Fibroblast of lung (primary cell): ENCODE measurements around the gene RAPH1. TPM values are rescaled to one million over a fixed set of nuclear protein-coding genes. Genes with fewer than 3 reads are reported as not detected.

ENCODE experiments used
- DNase-seq, 2 donors: peaks; one replicate each; pipeline versions ENCODE4 v3.0.0 to v3.0.0-alpha.2; 2010; ENCODE audit warnings: low read depth in 2 of 2
- H2AFZ ChIP-seq: 2 replicates; pipeline ENCODE4 v1.5.1; 2012; ENCODE audit warnings: low read length, control low read depth, inconsistent platforms
- H3K27ac ChIP-seq: 2 replicates; pipeline ENCODE4 v1.5.1; 2011; ENCODE audit warnings: low read length, control low read depth; ENCODE audit not compliant: insufficient read depth
- H3K27me3 ChIP-seq: 2 replicates; pipeline ENCODE4 v1.5.1; 2011; ENCODE audit warnings: mild to moderate bottlenecking, low read length; ENCODE audit not compliant: control insufficient read depth, insufficient read depth
- H3K36me3 ChIP-seq: 2 replicates; pipeline ENCODE4 v1.5.1; 2011; ENCODE audit warnings: low read length; ENCODE audit not compliant: control insufficient read depth, insufficient read depth
- H3K4me1 ChIP-seq: 2 replicates; pipeline ENCODE4 v1.5.1; 2011; ENCODE audit warnings: low read length; ENCODE audit not compliant: control insufficient read depth, insufficient read depth; ENCODE audit errors: extremely low read depth
- H3K4me2 ChIP-seq: 2 replicates; pipeline ENCODE4 v1.5.1; 2011; ENCODE audit warnings: low read length, control low read depth; ENCODE audit not compliant: insufficient read depth; ENCODE audit errors: extremely low read depth
- H3K4me3 ChIP-seq, 4 experiments: fragments of 200-600 bp in 1 of 4; sonication (generic) in 1 of 4; replicated peaks in 1 of 4; 2 replicates each; pipeline ENCODE4 v1.5.1; 2011 to 2016; ENCODE audit warnings: low read length in 4 of 4, low read depth in 3 of 4, mild to moderate bottlenecking in 3 of 4, control low read depth in 2 of 4, inconsistent platforms in 1 of 4, mixed read lengths in 1 of 4; ENCODE audit not compliant: insufficient read depth in 1 of 4; ENCODE audit errors: control extremely low read depth in 1 of 4
- H3K79me2 ChIP-seq: 2 replicates; pipeline ENCODE4 v1.5.1; 2012; ENCODE audit warnings: mild to moderate bottlenecking, low read length, inconsistent platforms; ENCODE audit not compliant: control insufficient read depth, insufficient read depth
- H3K9ac ChIP-seq: 2 replicates; pipeline ENCODE4 v1.5.1; 2011; ENCODE audit warnings: mild to moderate bottlenecking, low read length, control low read depth; ENCODE audit not compliant: insufficient read depth
- H3K9me3 ChIP-seq: 2 replicates; pipeline ENCODE4 v1.5.1; 2012; ENCODE audit warnings: low read depth, low read length; ENCODE audit not compliant: control insufficient read depth, insufficient read depth
- H4K20me1 ChIP-seq: 2 replicates; pipeline ENCODE4 v1.5.1; 2011; ENCODE audit warnings: low read length; ENCODE audit not compliant: control insufficient read depth, insufficient read depth; ENCODE audit errors: extremely low read depth
- EZH2 ChIP-seq: IDR thresholded peaks from 2 replicates; pipeline ENCODE4 v1.5.1; 2012; ENCODE audit warnings: low read length, control low read depth, mild to moderate bottlenecking; ENCODE audit errors: missing control alignments
- polyA plus RNA-seq, 2 donors: library from polyadenylated mRNA; depleted of rRNA in 1 of 2; stranded (reverse) in 1 of 2; unstranded in 1 of 2; fragments of >200 nt; gene quantifications; 2 replicates each; pipeline ENCODE4 v1.2.1, GENCODE V29; 2011 to 2012; ENCODE audit warnings: missing spikeins in 1 of 2
- total RNA-seq: library from RNA; depleted of rRNA; stranded (reverse); fragments of >200 nt; gene quantifications from 2 replicates; pipeline ENCODE4 v1.2.1, GENCODE V29; 2014
- TF ChIP-seq, protein P1 (sequence below), 2 donors: IDR thresholded peaks in 1 of 2; conservative IDR thresholded peaks in 1 of 2; 1 replicate in 1 of 2; 2 replicates in 1 of 2; pipeline ENCODE4 v1.5.1; 2011 to 2012; ENCODE audit warnings: low read length in 2 of 2, control low read depth in 1 of 2, inconsistent platforms in 1 of 2, low read depth in 1 of 2, mild to moderate bottlenecking in 1 of 2

The RAPH1 gene
- total and polyA plus RNA-seq, 2 donors (not counting 1 experiment from before 2014, with no cell fraction given), result 14.1 to 21.1 TPM

DNA sequence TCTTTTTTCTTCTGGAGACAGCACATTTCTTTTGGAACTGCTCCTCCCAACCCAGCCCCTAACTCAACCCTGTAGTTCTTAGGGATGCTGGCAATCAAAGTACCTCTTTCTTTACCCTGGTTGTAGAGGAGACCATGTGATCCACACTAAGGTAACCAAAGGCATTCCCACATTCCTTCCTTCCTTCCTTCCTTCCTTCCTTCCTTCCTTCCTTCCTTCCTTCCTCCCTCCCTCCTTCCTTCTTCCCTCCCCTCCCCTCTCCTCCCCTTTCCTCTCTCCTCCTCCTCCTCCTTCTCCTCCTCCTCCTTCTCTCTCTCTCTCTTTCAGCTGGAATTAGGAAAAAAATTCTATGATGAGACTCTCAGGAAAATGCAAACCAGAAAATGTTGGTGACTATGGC, 13.8 kb upstream of the RAPH1 start:
- Histone ChIP-seq H4K20me1 (no peaks in the 10 kb centered on the region), H3K4me1 (no peaks in the 10 kb centered on the region), H3K36me3 (no peaks in the 10 kb centered on the region), H3K27me3 (no peaks in the 10 kb centered on the region), H3K27ac (no peak overlapping the region), H3K4me3 (no peak overlapping the region), H3K9ac (no peak overlapping the region), H3K9me3 (no peaks in the 10 kb centered on the region), H2AFZ (no peak overlapping the region), H3K79me2 (no peaks in the 10 kb centered on the region), H3K4me2 (no peak overlapping the region)
- TF ChIP-seq, protein P1, sequence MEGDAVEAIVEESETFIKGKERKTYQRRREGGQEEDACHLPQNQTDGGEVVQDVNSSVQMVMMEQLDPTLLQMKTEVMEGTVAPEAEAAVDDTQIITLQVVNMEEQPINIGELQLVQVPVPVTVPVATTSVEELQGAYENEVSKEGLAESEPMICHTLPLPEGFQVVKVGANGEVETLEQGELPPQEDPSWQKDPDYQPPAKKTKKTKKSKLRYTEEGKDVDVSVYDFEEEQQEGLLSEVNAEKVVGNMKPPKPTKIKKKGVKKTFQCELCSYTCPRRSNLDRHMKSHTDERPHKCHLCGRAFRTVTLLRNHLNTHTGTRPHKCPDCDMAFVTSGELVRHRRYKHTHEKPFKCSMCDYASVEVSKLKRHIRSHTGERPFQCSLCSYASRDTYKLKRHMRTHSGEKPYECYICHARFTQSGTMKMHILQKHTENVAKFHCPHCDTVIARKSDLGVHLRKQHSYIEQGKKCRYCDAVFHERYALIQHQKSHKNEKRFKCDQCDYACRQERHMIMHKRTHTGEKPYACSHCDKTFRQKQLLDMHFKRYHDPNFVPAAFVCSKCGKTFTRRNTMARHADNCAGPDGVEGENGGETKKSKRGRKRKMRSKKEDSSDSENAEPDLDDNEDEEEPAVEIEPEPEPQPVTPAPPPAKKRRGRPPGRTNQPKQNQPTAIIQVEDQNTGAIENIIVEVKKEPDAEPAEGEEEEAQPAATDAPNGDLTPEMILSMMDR (conservative IDR thresholded peaks at IDR 0.05 in 1 of 2, IDR thresholded peaks at IDR 0.05 in 1 of 2; ENCODE audit: low read depth in 1 of 2, low read length in 2 of 2), result no peak
- TF ChIP-seq EZH2, result no peak
- DNase-seq, result no peak

DNA sequence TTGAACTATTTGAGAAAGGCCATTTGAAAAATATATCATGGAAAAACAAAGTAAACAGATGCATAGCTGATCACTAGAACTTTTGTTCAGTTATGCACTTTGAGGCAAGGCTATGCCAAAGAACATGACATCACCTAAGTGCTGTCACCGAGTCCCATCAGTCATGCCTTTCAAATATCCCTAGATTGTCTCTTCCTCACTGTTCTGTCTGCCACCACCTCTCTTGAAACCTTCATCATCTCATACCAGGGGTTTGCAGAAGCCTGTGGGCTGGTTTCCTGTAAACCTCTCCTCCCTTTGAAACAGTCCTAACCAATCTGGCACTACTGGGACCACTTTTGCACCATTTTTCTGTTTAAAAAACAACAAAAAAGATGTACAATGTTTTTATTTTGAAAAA, 12.3 kb upstream of the RAPH1 start:
- no peak for TF ChIP-seq EZH2
- TF ChIP-seq, protein P1 (conservative IDR thresholded peaks at IDR 0.05 in 1 of 2, IDR thresholded peaks at IDR 0.05 in 1 of 2; ENCODE audit: low read depth in 1 of 2, low read length in 2 of 2), result no peak
- Histone ChIP-seq H3K9ac (no peak overlapping the region), H3K4me1 (no peaks in the 10 kb centered on the region), H3K79me2 (no peaks in the 10 kb centered on the region), H3K9me3 (no peaks in the 10 kb centered on the region), H3K27me3 (no peaks in the 10 kb centered on the region), H2AFZ (no peak overlapping the region), H3K4me2 (no peak overlapping the region), H3K36me3 (no peaks in the 10 kb centered on the region), H3K27ac (no peak overlapping the region), H4K20me1 (no peaks in the 10 kb centered on the region), H3K4me3 (no peak overlapping the region)
- DNase-seq, result no peak

DNA sequence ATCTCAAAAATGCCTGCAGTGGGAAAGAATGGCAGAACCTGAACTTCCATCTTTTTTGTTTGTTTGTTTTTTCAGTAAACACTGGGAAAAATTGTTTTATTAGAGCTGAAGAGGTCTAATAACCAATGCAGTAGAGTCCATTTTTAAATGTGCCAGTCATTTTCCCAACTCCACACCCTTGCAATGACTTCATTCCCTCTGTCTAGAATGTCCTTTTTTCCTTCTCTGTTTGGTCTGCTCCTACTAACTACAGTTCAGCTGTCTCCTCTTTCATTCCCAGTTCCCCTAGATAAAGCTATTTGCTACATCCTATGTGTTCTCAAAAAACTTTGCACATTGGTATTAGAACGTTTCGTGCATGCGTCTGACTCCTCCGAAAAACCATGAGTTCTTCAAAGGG, 9.3 kb upstream of the RAPH1 start:
- Histone ChIP-seq H3K27ac (no peak overlapping the region), H3K4me2 (no peak overlapping the region), H3K36me3 (no peaks in the 10 kb centered on the region), H3K9ac (no peak overlapping the region), H4K20me1 (no peaks in the 10 kb centered on the region), H3K9me3 (no peaks in the 10 kb centered on the region), H3K27me3 (no peaks in the 10 kb centered on the region), H2AFZ (no peak overlapping the region), H3K4me1 (no peaks in the 10 kb centered on the region), H3K79me2 (no peaks in the 10 kb centered on the region), H3K4me3 (no peak overlapping the region)
- TF ChIP-seq, protein P1 (conservative IDR thresholded peaks at IDR 0.05 in 1 of 2, IDR thresholded peaks at IDR 0.05 in 1 of 2; ENCODE audit: low read depth in 1 of 2, low read length in 2 of 2), result no peak
- TF ChIP-seq EZH2, result no peak
- DNase-seq, result no peak
